NB4 (cell line): ENCODE measurements around the gene DDC.

Experiments used
- DNase-seq: peaks from one replicate; pipeline ENCODE4 v3.0.0; 2010; ENCODE audit warnings: low read depth
- H3K4me3 ChIP-seq: one replicate; pipeline ENCODE4 v1.5.1; 2011; ENCODE audit warnings: mild to moderate bottlenecking, low read depth, low read length, moderate library complexity
- CTCF ChIP-seq: IDR thresholded peaks from one replicate; pipeline ENCODE4 v1.5.1; 2012; ENCODE audit warnings: low read depth, low read length
- MYC ChIP-seq: IDR thresholded peaks from 2 replicates; pipeline ENCODE4 v1.6.1; 2011; ENCODE audit warnings: low read depth, low read length
- POLR2A ChIP-seq: IDR thresholded peaks from 2 replicates; pipeline ENCODE4 v1.6.1; 2011; ENCODE audit warnings: mild to moderate bottlenecking; ENCODE audit not compliant: insufficient read length; ENCODE audit errors: extremely low read depth
- TF ChIP-seq, protein P1 (sequence below): IDR thresholded peaks from 2 replicates; pipeline ENCODE4 v1.6.1; 2011; ENCODE audit warnings: low read depth, low read length

The DDC gene

GRCh38 chr7:50472427-50472826 is 92.8 kb downstream of the DDC start:
- no peak for TF ChIP-seq CTCF
- TF ChIP-seq MYC = no peak
- TF ChIP-seq, protein P1, sequence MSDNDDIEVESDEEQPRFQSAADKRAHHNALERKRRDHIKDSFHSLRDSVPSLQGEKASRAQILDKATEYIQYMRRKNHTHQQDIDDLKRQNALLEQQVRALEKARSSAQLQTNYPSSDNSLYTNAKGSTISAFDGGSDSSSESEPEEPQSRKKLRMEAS = no peak
- TF ChIP-seq POLR2A = no peak
- no peak for DNase-seq
- no peak overlapping the region for H3K4me3 ChIP-seq

GRCh38 chr7:50471970-50472369 is 93.2 kb downstream of the DDC start:
- no peak for DNase-seq

GRCh38 chr7:50470250-50471163 is 94.7 kb downstream of the DDC start:
- TF ChIP-seq, protein P1 = no peak
- TF ChIP-seq POLR2A (no peak), CTCF (no peak), MYC (no peak)
- no peak overlapping the region for H3K4me3 ChIP-seq
- DNase-seq = no peak

More at GRCh38 chr7:50471970-50472369, 93.2 kb downstream of the DDC start:
- no peak for TF ChIP-seq CTCF
- no peak overlapping the region for H3K4me3 ChIP-seq

DNA sequence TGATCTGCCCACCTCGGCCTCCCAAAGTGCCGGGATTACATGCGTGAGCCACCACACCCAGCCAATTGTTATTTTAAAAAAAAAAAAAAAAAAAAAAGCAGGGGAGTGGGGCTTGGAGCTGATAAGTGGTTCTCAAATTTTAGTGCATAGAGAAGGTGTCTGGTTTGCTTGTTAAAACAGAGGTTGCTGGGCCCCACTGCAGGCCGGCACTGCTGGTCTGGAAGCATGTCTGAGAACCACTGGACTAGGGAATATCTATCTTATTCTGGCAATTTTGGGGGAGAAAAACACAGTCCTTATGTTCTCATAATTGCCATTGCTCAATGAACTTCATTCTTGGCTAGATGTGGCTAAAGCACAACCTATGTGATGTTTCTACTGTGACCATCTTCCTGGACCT is 96.0 kb downstream of the DDC start:
- H3K4me3 ChIP-seq = no peak overlapping the region
- no peak for TF ChIP-seq POLR2A
- TF ChIP-seq MYC = no peak
- no peak for DNase-seq

DNA sequence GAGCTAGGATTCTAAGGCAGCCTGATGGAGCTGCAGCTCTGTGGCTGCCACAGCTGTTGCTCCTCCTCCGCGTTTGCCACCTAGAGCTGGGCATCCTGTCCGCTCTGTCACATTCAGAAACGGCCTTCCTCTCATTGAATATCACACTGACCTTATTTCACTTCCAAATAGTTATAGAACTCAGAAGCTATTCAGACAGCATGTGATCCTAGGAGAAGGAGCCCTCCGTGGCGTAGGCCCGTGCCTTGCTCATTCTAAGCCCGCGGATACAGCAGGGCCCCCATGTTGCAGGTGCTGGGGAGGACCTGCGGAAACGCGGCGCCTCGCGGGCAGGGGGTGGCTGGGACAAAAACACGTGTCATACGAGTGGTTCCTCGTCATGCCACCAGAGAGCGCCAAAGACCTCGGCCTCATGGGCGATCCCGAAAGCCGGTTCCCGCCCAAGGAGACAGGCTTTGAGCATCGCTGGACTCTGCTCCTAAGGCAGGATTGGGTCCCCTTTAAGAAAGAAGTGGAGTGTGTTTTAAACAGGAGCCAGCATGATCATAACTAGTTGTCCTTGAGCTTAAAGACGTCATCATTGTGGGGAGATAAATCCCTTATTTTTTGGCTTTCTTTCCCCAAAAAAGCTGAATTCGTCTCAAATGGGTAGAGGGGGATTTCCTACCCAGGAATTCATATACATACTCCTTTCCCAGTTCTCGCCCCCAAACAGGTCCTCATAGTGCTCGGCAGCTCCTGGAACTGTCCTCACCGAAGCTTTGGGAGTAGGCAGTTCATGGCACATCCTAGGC is 97.2 kb downstream of the DDC start:
- TF ChIP-seq CTCF (peak; percentile 87), MYC (peak; percentile 98), POLR2A (no peak)
- TF ChIP-seq, protein P1 = peak; percentile 99
- no peak overlapping the region for H3K4me3 ChIP-seq
- DNase-seq = peak; percentile 83

- DNase-seq = no peak
- TF ChIP-seq MYC (no peak), POLR2A (no peak), CTCF (no peak)
- TF ChIP-seq, protein P1 = no peak
- no peak overlapping the region for H3K4me3 ChIP-seq
These were observed 98.2 kb downstream of the DDC start for GRCh38 chr7:50466815-50467585.
